GM18870 (cell line): ENCODE measurements around the gene GALE.
"Not testable (repeated sequence)": the region's sequence is repeated elsewhere in the genome, so short reads cannot be mapped to it uniquely, and the experiment has no call there.

Source experiments
- ATAC-seq: cut with Tn5 transposase; IDR thresholded peaks from one replicate; pipeline ENCODE4 v1.9.1; 2021; ENCODE audit warnings: moderate library complexity; ENCODE audit not compliant: unreplicated experiment

Gene GALE

DNA sequence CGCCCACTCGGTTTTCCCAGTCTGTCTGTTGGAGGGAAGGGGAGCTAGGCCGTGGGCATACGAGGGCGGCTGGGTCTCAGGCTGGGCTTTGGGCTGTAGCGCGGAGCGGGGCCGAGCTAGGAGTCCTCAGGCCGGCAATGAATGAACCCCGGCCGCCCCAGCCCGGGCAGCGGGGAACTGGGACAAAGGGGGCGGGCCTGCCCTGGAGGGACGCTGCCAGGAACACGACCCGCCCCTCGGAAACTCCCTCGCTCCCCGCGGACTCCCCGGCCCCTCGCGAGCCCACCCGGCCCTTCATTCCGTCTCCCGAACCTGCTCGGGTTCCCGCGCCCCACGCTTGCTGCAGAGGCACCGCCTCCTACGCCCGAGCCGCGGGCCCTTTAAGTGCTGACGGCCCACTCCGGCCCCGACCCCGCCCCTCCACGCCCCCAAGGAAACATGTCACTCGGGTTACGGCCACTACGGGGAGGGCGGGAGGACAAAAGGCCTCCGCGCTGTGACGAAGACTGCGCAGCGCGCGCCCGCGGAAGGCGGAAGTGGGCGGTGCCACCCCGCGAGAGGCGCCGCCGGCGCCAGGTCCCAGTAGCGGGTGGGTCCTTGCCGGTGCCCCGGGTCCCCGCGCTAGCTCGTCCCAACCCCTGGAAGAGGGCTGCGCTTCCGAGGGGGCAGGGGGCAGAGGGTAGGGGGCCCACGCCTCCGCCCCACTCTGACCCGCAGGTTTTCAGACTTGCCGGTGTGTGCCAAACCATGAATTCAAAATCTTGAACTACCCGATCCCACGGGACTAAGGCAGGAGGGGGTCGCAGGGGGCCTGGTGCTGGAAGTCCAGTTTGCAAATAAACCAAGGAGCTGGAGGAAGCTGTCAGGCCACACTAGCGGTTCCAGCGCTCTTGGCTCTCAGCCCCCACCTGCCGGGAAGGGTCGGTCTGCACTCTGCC is at the start of gene GALE:
Gene GALE, minus strand, starts transcription at position 355 of the 938 bp plus-strand sequence. CDS start 1,747 bp downstream, outside the sequence.
- no peak for ATAC-seq

DNA sequence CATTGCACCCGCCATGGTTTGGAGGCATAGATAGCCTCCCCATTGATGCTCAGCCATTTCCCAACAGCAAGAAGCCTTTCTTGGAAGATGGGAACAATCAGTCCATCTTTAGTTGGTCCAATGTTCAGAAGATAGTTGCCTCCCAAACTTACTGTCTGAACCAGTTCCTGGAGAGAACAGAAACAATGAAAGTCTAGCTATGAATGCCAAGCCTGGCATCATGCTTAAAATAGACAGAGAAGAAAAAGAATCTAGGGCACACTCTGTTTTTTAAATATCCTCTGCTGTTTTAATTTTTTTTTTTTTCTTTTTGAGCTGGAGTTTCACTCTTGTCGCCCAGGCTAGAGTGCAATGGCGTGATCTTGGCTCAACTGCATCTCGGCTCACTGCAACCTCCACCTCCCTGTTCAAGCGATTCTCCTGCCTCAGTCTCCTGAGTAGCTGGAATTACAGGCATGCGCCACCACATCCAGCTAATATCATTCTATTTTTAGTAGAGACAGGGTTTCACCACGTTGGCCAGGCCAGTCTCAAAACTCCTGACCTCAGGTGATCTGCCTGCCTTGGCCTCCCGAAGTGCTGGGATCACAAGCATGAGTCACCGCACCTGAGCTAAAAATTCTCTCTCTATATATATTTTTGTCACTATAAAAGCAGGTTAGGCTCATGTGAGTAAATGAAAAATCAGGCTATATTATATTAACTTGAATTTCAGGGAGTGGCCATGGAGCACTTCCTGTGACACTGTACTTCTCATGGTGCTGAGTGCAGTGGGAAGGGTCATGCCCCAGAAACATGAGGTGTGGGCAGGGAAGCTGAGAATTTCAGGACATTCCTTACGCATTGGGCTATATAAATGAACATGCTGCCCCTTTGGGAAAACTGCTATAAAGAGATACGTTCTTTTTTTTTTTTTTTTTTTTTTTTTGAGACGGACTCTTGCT is 48.4 kb upstream of the GALE start:
- ATAC-seq, result no peak

DNA sequence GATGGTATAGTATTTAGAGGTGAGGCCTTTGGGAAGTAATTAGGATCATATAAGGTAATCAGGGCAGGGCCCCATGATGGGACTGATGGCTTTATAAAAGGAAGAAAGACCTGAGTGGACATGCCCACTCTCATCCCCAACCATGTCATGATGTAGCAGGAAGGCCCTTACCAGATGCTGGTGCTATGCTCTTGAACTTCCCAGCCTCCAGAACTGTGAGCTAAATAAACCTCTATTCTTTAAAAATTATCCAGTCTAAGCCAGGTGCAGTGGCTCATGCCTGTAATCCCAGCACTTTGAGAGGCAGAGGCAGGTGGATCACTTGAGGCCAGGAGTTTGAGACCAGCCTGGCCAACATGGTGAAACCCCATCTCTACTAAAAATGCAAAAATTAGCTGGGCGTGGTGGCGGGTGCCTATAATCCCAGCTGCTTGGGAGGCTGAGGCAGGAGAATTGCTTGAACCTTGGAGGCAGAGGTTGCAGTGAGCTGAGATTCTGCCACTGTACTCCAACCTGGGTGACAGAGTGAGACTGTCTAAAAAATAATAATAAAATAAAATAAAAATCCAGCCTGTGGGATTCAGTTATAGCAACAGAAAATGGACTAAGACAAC is 47.0 kb upstream of the GALE start:
- ATAC-seq, result not testable (repeated sequence)

DNA sequence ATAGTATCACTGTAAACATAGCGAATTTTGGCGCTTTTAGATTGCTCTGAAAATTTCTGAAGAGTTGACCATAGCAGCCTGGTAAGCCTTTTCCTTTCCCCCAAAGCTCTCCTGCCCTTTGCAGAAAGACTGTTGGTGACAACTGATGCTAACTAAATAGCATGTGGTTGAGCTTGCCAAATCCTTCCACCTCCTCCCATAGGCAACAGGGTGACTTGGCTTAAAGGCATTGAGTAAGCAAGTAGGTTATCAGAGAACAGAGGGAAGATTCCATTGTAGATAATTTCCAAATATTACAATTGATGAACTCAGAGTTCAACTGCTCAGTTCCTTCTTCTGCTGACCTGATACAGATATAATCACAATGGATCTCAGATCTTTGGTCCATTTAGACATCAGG is 44.6 kb upstream of the GALE start:
- ATAC-seq, result no peak

DNA sequence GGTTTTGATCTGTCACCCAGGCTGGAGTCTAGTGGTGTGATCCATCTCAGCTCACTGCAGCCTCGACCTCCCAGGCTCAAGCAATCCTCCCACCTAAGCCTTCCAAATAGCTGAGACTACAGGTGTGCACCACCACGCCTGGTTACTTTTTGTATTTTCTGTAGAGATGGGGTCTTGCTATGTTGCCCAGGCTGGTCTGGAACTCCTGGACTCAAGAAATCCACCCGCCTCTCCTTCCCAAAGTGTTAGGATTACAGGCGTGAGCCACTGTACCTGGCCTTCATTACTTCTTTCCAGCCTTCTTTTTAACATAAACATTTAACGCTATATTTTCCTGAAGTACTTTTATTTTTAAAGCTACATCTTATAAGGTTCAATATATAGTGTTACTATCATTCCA is 43.1 kb upstream of the GALE start:
- ATAC-seq, result no peak

DNA sequence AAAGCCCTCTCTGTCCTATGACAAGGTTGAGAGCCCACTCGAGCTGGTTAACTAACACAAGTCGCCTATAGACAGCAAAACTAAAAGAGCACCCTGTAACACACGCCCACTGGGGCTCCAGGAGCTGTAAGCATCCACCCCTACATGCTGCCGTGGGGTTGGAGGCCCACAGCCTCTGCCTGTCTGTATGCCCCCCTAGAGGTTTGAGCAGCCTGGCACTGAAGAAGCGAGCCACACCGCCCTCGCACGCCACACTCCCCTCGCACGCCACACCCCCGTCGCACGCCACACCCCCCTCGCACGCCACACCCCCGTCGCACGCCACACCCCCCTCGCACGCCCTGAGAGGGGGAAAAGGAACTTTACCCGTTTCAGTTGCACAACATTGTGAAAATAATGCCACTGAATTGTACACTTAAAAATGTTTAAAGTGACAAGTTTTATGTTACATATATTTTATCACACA is 37.9 kb upstream of the GALE start:
- ATAC-seq, result no peak

DNA sequence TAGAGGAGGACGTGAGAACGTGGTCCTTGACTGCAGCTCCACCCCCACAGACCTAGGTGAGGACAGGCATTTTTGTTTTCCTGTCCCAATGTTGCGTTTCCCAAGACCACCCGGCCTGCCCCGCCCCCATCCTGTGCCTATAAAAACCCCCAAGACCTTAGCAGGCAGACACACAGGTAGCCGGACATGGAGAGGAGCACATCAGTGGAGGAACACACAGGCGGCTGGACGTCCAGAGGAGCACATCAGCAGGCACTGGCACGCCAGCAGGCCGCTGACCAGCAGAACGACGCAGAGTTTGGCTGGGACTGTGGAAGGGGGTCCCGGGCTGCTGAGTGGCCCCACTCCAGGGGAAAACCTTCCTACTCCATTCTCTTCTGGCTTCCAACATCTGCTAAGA is 37.4 kb upstream of the GALE start:
- no peak for ATAC-seq

DNA sequence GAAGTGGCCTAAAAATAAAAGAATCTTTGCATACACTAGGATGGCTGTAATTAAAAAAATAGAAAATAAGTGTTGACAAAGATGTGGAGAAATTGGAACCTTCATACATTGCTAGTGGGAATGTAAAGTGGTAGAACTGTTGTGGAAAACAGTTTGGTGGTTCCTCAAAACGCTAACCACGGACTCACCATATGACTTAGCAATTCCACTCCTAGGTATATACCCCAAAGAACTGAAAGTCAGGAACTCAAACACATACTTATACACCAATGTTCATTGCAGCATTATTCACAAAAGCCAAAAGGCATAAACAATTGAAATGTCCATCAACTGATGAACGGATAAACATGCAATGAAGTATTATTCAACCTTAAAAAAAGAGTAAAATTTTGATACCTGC is 35.5 kb upstream of the GALE start:
- ATAC-seq, result no peak

DNA sequence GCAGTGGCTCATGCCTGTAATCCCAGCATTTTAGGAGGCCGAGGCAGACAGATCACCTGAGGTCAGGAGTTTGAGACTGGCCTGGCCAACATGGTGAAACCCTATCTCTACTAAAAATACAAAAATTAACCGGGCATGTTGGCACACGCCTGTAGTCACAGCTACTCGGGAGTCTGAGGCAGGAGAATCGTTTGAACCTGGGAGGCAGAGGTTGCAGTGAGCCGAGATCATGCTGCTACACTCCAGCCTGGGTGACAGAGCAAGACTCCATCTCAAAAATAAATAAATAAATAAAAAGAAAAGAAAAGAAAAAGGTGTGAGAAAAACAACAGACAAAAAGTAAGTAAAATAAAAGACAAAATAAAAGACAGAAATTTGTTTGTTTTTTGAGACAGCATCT is 33.6 kb upstream of the GALE start:
- not testable (repeated sequence) for ATAC-seq

DNA sequence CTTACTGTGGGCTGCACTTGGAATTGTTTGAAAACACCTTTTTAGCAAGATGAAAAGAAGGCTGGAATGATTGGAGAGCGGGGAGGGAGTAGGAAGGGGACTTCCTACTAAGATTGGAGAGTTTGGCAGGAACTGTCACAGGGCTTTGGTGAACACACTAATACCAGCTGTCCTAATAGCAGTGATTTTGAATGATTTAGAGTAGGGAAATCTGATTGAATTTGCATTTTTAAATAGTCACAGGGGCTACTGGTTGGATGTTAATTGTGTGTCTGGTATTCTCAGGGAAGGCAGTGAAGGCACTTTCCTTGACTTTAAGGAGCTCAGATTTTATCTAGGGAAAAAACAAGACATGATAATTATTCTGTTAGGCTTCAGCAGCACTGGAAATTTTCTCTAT is 27.2 kb upstream of the GALE start:
- no peak for ATAC-seq

DNA sequence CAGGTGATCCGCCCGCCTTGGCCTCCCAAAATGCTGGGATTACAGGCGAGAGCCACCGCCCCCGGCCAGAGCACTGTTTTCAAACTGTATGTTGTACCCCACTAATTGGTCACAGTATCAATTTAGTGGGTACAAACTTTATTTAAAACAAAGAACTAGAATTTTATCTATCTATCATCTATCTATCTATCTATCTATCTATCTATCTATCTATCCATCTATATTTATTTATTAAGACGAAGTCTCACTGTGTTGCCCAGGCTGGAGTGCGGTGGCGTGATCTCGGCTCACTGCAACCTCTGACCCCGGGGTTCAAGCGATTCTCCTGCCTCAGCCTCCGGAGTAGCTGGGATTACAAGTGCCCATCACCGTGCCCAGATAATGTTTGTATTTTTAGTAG is 26.0 kb upstream of the GALE start:
- not testable (repeated sequence) for ATAC-seq

DNA sequence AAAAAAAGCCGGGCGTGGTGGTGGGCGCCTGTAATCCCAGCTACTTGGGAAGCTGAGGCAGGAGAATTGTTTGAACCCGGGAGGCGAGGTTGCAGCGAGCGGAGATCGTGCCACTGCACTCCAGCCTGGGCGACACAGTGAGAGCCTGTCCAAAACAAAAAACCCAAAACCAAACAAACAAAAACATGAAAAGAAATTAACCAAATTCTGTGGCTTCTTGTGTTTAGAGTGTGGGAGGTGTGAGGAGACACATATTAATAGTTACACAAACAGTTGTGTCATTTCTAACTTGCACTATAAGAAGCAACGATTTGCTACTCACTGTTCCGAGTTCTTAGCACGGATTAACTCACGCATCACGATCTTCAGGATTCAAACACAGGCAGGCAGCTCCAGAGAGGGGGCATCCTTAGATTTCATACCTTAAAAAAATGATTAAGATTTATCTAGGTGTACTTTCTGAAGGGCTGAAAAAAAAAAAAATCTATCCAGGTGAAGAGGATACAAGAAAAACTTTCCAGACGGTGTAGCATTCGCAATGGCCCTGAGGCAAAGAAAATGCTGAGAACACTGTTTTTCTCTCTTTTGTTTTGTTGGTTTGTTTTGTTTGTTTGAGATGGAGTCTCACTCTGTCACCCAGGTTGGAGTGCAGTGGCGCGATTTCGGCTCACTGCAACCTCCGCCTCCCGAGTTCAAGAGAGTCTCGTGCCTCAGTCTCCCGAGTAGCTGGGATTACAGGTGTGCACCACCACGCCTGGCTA is 25.4 kb upstream of the GALE start:
- ATAC-seq, result no peak

DNA sequence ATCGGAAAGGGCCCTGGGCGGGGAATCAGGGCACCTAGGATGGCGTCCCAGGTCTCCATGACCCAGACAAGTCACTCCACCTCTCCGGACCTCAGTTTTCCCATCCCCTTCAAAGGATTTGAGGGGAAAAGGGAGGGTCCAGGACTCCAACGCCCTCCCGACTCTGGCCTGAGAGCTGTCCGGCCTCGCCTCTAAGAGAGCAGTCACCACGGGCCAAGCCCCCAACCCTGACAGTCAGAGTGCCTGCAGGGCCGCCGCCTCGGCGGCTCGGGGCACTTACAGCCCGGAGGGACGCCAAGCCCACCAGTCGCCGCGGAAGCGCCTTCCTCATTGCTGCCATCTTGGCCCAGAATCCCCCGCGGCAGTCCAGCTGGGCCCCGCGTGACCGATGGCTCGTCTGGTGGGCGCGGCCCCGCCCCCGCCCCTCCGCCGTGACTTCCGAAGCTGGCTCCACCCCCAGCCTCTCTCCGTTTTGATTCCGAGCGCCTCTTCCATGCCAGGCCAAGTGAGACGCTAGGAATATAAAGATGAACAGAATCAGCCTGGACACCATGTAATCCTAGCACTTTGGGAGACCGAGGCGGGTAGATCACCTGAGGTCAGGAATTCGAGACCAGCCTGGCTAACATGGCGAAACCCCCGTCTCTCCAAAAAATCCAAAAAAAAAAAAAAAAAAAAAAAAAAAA is 24.7 kb upstream of the GALE start, which contains the start of gene HMGCL:
Gene HMGCL, minus strand, starts transcription at position 354 of the 686 bp plus-strand sequence. Its CDS starts 14 bp downstream, at position 340.
- no peak for ATAC-seq

DNA sequence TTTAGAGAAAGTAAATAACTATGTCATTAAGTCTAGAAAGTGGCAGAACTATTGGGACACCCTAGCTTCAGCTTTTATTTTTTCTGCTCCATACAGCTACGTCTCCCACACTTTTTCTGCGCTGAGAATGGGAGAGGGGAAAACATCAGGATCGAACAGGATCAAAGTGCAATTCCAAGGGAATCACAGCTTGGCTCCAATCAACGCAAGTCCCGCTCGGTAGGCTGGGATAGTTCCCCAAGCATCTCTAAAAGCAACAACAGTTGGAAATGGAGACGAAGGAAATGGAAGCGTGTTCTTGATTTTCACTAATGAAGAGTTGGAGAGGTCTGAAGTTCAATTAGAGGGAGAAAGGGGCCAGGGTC is 24.1 kb upstream of the GALE start:
- ATAC-seq, result no peak

DNA sequence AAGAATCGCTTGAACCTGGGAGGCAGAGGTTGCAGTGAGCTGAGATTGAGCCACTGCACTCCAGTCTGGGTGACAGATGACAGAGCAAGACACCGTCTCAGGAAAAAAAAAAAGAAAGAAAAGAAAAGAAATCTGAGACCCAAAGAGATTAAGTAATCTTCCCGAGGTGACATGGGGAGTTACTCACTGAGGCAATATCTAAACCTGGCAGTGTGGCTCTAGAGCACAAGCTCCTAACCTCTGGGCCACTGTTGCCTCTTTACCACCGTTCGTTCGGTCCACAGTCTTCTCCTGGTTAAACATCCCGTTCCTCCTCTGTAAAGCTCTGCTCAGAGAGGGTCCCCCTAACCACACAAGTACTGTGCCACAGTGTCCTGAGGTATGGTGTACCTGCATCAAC is 23.2 kb upstream of the GALE start:
- ATAC-seq, result no peak

DNA sequence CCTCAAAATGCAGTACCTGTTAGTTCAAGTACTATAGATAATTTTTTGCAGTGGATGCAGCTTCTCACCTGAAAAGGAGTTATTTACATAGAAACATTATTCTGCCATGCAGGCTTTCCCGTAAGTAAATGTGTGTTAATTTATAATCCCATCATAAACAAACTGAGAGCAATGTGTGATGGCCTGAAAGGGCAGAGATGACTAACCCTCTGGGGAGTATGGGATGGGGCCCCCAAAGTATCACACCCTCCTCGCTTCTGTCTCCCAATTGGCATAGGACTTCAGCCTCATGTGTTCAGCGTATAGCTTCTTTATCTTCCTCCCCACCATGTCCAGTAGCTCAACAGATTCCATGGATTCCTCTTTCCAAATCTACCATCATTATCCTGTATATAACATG is 17.1 kb upstream of the GALE start:
- no peak for ATAC-seq

DNA sequence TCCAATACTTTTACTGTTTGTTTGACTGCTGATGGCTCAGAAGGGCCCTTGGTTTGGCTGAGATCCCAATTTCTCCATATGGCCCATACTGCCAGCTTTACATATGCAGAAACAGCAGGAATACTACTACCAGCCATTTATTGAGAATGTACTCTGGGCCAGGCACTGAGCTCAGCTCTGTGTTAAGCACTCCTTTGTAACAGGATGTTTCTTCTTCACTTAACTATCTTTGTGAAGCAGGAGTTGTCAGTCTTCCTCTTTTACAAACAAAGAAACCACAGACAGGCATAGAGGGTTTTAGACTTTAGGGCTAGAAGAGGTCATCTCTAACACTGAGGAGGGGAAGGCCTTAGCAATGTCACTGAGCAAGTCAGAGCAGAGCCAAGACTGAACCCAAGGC is 16.4 kb upstream of the GALE start:
- ATAC-seq, result no peak

DNA sequence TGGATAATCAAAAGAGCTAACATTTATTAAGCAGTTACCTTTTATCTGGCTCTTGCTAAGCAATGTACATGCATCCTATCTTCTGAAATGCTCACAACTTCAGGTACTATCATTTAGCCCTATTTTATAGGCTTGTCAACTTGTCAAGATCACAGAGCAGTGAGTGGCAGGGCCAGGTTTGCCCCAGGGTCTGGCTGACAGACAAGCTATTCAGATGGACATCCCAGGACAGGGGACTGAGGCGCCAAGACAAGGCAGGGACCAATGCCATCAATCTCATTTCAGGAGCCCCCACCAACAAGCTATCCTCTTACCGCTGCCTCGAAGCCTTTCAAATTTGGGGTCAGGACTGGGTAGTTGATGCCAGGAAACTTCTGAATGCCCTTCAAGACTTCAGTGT is 15.8 kb upstream of the GALE start:
- ATAC-seq, result no peak

DNA sequence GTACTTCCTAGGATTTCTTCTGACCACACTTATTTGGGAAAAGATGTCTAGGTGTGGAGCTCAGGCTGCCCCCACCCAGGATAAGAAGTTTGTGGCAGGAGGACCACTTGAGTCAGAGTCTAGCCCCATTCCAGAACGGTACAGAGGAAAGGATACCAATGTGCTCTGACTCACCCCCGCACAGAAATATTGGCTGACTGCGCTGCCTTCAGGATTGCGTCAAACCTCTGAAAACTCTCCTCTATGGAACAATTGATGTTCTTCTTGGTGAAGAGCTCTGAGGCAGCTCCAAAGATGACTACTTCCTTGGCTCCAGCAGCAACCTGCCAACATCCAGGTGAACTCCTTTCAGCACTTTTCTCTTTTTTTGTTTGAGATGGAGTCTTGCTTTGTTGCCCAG is 13.5 kb upstream of the GALE start:
- no peak for ATAC-seq
